Type B pancreatic cell (in vitro differentiated cells): ENCODE measurements around the gene VIPR2. TPM values are rescaled to one million over a fixed set of nuclear protein-coding genes. Genes with fewer than 3 reads are reported as not detected.

Source experiments
- DNase-seq: peaks from one replicate; pipeline ENCODE4 v3.0.0; 2021; ENCODE audit warnings: mixed read lengths; ENCODE audit not compliant: unreplicated experiment; ENCODE audit errors: extremely low spot score
- H3K27ac Mint-ChIP-seq: 2 replicates; pipeline ENCODE4 v1.8.0; 2021; ENCODE audit warnings: mild to moderate bottlenecking, mixed read lengths
- H3K27me3 Mint-ChIP-seq: 2 replicates; pipeline ENCODE4 v1.8.0; 2021; ENCODE audit warnings: mixed read lengths
- H3K36me3 Mint-ChIP-seq: 2 replicates; pipeline ENCODE4 v1.8.0; 2021; ENCODE audit warnings: mixed read lengths
- H3K4me1 Mint-ChIP-seq: one replicate; pipeline ENCODE4 v1.8.0; 2021; ENCODE audit warnings: mixed read lengths; ENCODE audit not compliant: unreplicated experiment
- H3K4me3 Mint-ChIP-seq: 2 replicates; pipeline ENCODE4 v1.8.0; 2021; ENCODE audit warnings: mild to moderate bottlenecking, mixed read lengths
- H3K9me3 Mint-ChIP-seq: 2 replicates; pipeline ENCODE4 v1.8.0; 2021; ENCODE audit warnings: mixed read lengths
- CTCF ChIP-seq: fragments of 200-600 bp; sonication (generic); conservative IDR thresholded peaks from 2 replicates; pipeline ENCODE4 v1.5.0; 2021; ENCODE audit warnings: antibody characterized with exemption, mild to moderate bottlenecking
- total RNA-seq: library from RNA; stranded (reverse); gene quantifications from 2 replicates; pipeline ENCODE4 v1.2.1, GENCODE V29; 2021; ENCODE audit warnings: low replicate concordance

VIPR2 gene
- total RNA-seq, 1 donor from 2014 or later, result 0.31 TPM

GRCh38 chr7:159060440-159060839 is 84.2 kb downstream of the VIPR2 start:
- Mint-ChIP-seq H3K4me1 (no peaks in the 10 kb centered on the region), H3K27me3 (peaks cover 4% of the 10 kb centered on the region), H3K4me3 (no peak overlapping the region), H3K36me3 (no peaks in the 10 kb centered on the region), H3K9me3 (no peaks in the 10 kb centered on the region), H3K27ac (no peak overlapping the region)
- no peak for TF ChIP-seq CTCF
- DNase-seq, result no peak

- H3K27me3 Mint-ChIP-seq, result peaks cover 4% of the 10 kb centered on the region
- no peak for DNase-seq
- no peak overlapping the region for H3K4me3 Mint-ChIP-seq
- no peaks in the 10 kb centered on the region for H3K9me3 Mint-ChIP-seq
- TF ChIP-seq CTCF, result no peak
- H3K4me1 Mint-ChIP-seq, result no peaks in the 10 kb centered on the region
- H3K36me3 Mint-ChIP-seq, result no peaks in the 10 kb centered on the region
- no peak overlapping the region for H3K27ac Mint-ChIP-seq
These were observed 85.0 kb downstream of the VIPR2 start for GRCh38 chr7:159059629-159060028.

GRCh38 chr7:159057647-159058046 is 87.0 kb downstream of the VIPR2 start:
- no peak for DNase-seq
- H3K27ac Mint-ChIP-seq, result no peak overlapping the region
- H3K4me3 Mint-ChIP-seq, result no peak overlapping the region
- no peaks in the 10 kb centered on the region for H3K4me1 Mint-ChIP-seq
- H3K9me3 Mint-ChIP-seq, result no peaks in the 10 kb centered on the region
- TF ChIP-seq CTCF, result no peak
- no peaks in the 10 kb centered on the region for H3K36me3 Mint-ChIP-seq
- peaks cover 4% of the 10 kb centered on the region for H3K27me3 Mint-ChIP-seq

GRCh38 chr7:159056737-159057136 is 87.9 kb downstream of the VIPR2 start:
- no peaks in the 10 kb centered on the region for H3K4me1 Mint-ChIP-seq
- H3K36me3 Mint-ChIP-seq, result no peaks in the 10 kb centered on the region
- H3K4me3 Mint-ChIP-seq, result no peak overlapping the region
- DNase-seq, result no peak
- H3K9me3 Mint-ChIP-seq, result peaks cover 4% of the 10 kb centered on the region
- H3K27me3 Mint-ChIP-seq, result no peaks in the 10 kb centered on the region
- TF ChIP-seq CTCF, result no peak
- H3K27ac Mint-ChIP-seq, result no peak overlapping the region

- Mint-ChIP-seq H3K4me1 (no peaks in the 10 kb centered on the region), H3K27ac (no peak overlapping the region), H3K27me3 (peaks cover 5% of the 10 kb centered on the region), H3K9me3 (peaks cover 4% of the 10 kb centered on the region), H3K36me3 (no peaks in the 10 kb centered on the region), H3K4me3 (no peak overlapping the region)
- no peak for DNase-seq
- TF ChIP-seq CTCF, result no peak
These were observed 92.8 kb downstream of the VIPR2 start for GRCh38 chr7:159051916-159052315.

- H3K36me3 Mint-ChIP-seq, result no peaks in the 10 kb centered on the region
- TF ChIP-seq CTCF, result no peak
- H3K9me3 Mint-ChIP-seq, result peaks cover 4% of the 10 kb centered on the region
- no peak overlapping the region for H3K4me3 Mint-ChIP-seq
- peaks cover 5% of the 10 kb centered on the region for H3K27me3 Mint-ChIP-seq
- no peak for DNase-seq
- H3K4me1 Mint-ChIP-seq, result no peaks in the 10 kb centered on the region
- no peak overlapping the region for H3K27ac Mint-ChIP-seq
These were observed 94.0 kb downstream of the VIPR2 start for GRCh38 chr7:159050704-159051103.
